GM23248 (cell line): ENCODE results near the gene PDLIM7.

Experiments
- EZH2 ChIP-seq: fragments of 200-600 bp; sonication (generic); IDR thresholded peaks from 2 replicates; pipeline ENCODE4 v1.6.1; 2018; ENCODE audit warnings: antibody characterized with exemption, mild to moderate bottlenecking; ENCODE audit not compliant: insufficient read depth, poor library complexity, severe bottlenecking
- EZH2phosphoT487 ChIP-seq: fragments of 200-600 bp; sonication (generic); IDR thresholded peaks from 2 replicates; pipeline ENCODE4 v1.6.1; 2018; ENCODE audit warnings: antibody characterized with exemption, moderate library complexity, mild to moderate bottlenecking, low read depth; ENCODE audit not compliant: insufficient read depth

DNA sequence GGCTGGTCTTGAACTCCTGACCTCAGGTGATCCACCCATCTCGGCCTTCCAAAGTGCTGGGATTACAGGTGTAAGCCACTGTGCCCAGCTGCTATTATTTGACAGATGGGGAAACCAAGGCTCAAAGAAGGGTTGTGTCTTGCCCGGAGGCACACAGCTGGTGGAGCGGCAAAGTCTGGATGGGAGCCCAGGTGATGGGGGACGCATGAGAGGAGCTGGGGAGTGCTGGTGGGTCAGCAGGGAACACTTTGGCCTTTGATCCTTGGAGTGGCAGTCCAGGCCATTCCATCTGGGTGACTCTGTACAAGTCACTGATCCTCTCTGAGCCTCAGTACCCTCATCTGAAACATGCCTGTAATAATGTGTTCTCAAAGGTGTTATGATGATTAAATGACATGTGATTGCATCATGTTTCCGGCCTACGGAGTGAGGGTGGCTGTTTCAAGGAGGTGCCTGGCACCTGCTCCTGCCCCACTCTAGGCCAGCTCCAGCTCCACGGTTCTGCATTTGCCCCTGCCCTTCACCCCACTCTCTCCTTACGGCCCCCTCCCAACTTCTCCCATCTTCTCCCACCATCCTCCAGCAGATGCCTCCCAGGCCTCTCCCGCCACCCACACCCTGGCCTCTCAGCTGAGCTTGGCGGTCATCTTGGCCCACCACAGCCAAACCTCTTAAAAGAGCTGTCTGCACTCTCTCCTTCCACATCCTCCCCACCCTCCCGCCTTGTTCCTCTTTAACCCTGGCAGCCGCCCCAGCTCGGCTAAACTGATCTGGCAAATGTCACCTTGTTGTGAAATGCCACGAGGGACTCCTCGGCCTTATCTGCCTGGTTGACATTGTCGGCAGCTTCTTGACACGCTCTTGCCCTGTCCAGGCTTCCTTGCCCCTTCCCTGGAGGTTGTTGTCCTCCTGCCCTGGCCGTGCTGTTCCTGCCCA lies 18.4 kb downstream of the PDLIM7 start:
- TF ChIP-seq EZH2 (no peak), EZH2phosphoT487 (no peak)
